WERI-Rb-1 (cell line): ENCODE data around the gene IFI16.

ENCODE experiments used
- DNase-seq: peaks from one replicate; pipeline ENCODE4 v3.0.0-alpha.2; 2020
- H3K27ac ChIP-seq: fragments of 250-450 bp; sonication (Bioruptor Pico); 2 replicates; pipeline ENCODE4 v1.5.1; 2020; ENCODE audit warnings: mild to moderate bottlenecking, moderate library complexity
- H3K27me3 ChIP-seq: fragments of 250-450 bp; sonication (Bioruptor Pico); 2 replicates; pipeline ENCODE4 v1.5.1; 2021; ENCODE audit warnings: mild to moderate bottlenecking, low read depth, moderate library complexity; ENCODE audit not compliant: insufficient read depth, severe bottlenecking
- H3K36me3 ChIP-seq: fragments of 250-450 bp; sonication (Bioruptor Pico); 2 replicates; pipeline ENCODE4 v1.5.1; 2020; ENCODE audit warnings: mild to moderate bottlenecking, moderate library complexity
- H3K4me3 ChIP-seq: 2 replicates; pipeline ENCODE4 v1.5.1; 2011; ENCODE audit warnings: low read depth, mild to moderate bottlenecking, control low read depth, low read length
- H3K9me3 ChIP-seq: fragments of 250-450 bp; sonication (Bioruptor Pico); 2 replicates; pipeline ENCODE4 v1.5.1; 2021; ENCODE audit warnings: mild to moderate bottlenecking, moderate library complexity; ENCODE audit not compliant: severe bottlenecking
- CTCF ChIP-seq: IDR thresholded peaks from 2 replicates; pipeline ENCODE4 v1.5.1; 2011; ENCODE audit warnings: low read depth, mild to moderate bottlenecking, control low read depth, inconsistent platforms, low read length

IFI16 gene

GRCh38 chr1:159066108-159066507 is 56.4 kb downstream of the IFI16 start:
- Histone ChIP-seq H3K36me3 (no peaks in the 10 kb centered on the region), H3K4me3 (no peak overlapping the region), H3K9me3 (peaks cover 4% of the 10 kb centered on the region), H3K27me3 (peaks cover 98% of the 10 kb centered on the region), H3K27ac (no peak overlapping the region)
- DNase-seq, result no peak
- no peak for TF ChIP-seq CTCF

- no peak for DNase-seq
- no peak for TF ChIP-seq CTCF
- Histone ChIP-seq H3K4me3 (no peak overlapping the region), H3K36me3 (no peaks in the 10 kb centered on the region), H3K27ac (no peak overlapping the region), H3K27me3 (peaks cover 95% of the 10 kb centered on the region), H3K9me3 (peaks cover 4% of the 10 kb centered on the region)
Measured at GRCh38 chr1:159067699-159068621, 58.3 kb downstream of the IFI16 start.

- Histone ChIP-seq H3K4me3 (no peak overlapping the region), H3K27ac (no peak overlapping the region), H3K27me3 (peaks cover 95% of the 10 kb centered on the region), H3K9me3 (peaks cover 4% of the 10 kb centered on the region), H3K36me3 (no peaks in the 10 kb centered on the region)
- TF ChIP-seq CTCF, result no peak
- no peak for DNase-seq
Measured at GRCh38 chr1:159068886-159069285, 59.2 kb downstream of the IFI16 start.

GRCh38 chr1:159071970-159072582 is 62.4 kb downstream of the IFI16 start:
- Histone ChIP-seq H3K9me3 (no peaks in the 10 kb centered on the region), H3K36me3 (no peaks in the 10 kb centered on the region), H3K27ac (no peak overlapping the region), H3K4me3 (no peak overlapping the region), H3K27me3 (peaks cover 81% of the 10 kb centered on the region)
- DNase-seq, result no peak
- peak; percentile 62 for TF ChIP-seq CTCF

- no peaks in the 10 kb centered on the region for H3K36me3 ChIP-seq
- H3K27me3 ChIP-seq, result peaks cover 84% of the 10 kb centered on the region
- no peak within 1 kb of the TSS for H3K27ac ChIP-seq
- no peak for TF ChIP-seq CTCF
- H3K4me3 ChIP-seq, result no peak within 1 kb of the TSS
- no peak for DNase-seq
- H3K9me3 ChIP-seq, result no peaks in the 10 kb centered on the region
Measured at GRCh38 chr1:159076438-159077119, 66.9 kb downstream of the IFI16 start, which contains the start of gene AIM2. Gene AIM2 (minus strand): TSS chr1:159076766. CDS start chr1:159073499, 3,267 bp downstream.
